ENCODE data around the gene TMPRSS11E. TPM values are rescaled to one million over a fixed set of nuclear protein-coding genes. Genes with fewer than 3 reads are reported as not detected.
"Not testable (repeated sequence)": the region's sequence is repeated elsewhere in the genome, so short reads cannot be mapped to it uniquely, and the experiment has no call there.

The TMPRSS11E gene, protein sequence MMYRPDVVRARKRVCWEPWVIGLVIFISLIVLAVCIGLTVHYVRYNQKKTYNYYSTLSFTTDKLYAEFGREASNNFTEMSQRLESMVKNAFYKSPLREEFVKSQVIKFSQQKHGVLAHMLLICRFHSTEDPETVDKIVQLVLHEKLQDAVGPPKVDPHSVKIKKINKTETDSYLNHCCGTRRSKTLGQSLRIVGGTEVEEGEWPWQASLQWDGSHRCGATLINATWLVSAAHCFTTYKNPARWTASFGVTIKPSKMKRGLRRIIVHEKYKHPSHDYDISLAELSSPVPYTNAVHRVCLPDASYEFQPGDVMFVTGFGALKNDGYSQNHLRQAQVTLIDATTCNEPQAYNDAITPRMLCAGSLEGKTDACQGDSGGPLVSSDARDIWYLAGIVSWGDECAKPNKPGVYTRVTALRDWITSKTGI
- total RNA-seq (ENCODE audit: low replicate concordance), result not detected in 2 replicates

GRCh38 chr4:68447201-68447600 is at the start of gene TMPRSS11E:
TSS of gene TMPRSS11E (plus strand) at chr4:68447463. CDS start at chr4:68447513, 50 bp downstream.
- H3K4me3 ChIP-seq (ENCODE audit: low read depth, low read length), result no peak within 1 kb of the TSS
- TF ChIP-seq CTCF (IDR thresholded peaks at IDR 0.05; ENCODE audit: insufficient read depth, low read length), result no peak
- DNase-seq (ENCODE audit: low read depth), result no peak

DNA sequence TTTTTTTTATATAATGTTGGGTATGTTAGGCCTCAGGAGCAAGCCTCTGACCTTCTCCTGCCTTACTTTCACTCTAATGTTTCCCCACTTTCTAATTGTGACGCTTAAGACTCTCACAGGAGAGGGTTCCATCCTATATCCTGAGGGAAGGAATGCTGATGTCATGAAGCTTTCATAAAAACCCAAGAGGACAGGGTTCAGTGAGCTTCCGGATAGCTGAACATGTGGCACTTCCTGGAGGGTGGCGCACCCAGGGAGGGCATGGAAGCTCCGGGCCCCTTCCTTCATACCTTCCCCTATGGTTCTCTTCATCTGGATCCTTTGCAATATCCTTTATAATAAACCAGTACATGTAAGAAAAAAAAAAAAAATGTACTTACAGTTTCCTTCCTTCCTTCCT is 48.0 kb upstream of the TMPRSS11E start:
- H3K4me3 ChIP-seq (ENCODE audit: low read depth, low read length), result no peak overlapping the region
- no peak for DNase-seq (ENCODE audit: low read depth)
- no peak for TF ChIP-seq CTCF (IDR thresholded peaks at IDR 0.05; ENCODE audit: insufficient read depth, low read length)

- H3K4me3 ChIP-seq (ENCODE audit: low read depth, low read length), result no peak overlapping the region
- no peak for DNase-seq (ENCODE audit: low read depth)
- no peak for TF ChIP-seq CTCF (IDR thresholded peaks at IDR 0.05; ENCODE audit: insufficient read depth, low read length)
Observed at GRCh38 chr4:68401231-68401630, 46.0 kb upstream of the TMPRSS11E start.

GRCh38 chr4:68404153-68404552 is 43.1 kb upstream of the TMPRSS11E start:
- TF ChIP-seq CTCF (IDR thresholded peaks at IDR 0.05; ENCODE audit: insufficient read depth, low read length), result no peak
- no peak for DNase-seq (ENCODE audit: low read depth)
- no peak overlapping the region for H3K4me3 ChIP-seq (ENCODE audit: low read depth, low read length)

- not testable (repeated sequence) for DNase-seq (ENCODE audit: low read depth); H3K4me3 ChIP-seq (ENCODE audit: low read depth, low read length)
Observed at GRCh38 chr4:68405718-68406478, 41.4 kb upstream of the TMPRSS11E start.

GRCh38 chr4:68406479-68406859 is 40.8 kb upstream of the TMPRSS11E start:
- no peak for DNase-seq (ENCODE audit: low read depth)
- TF ChIP-seq CTCF (IDR thresholded peaks at IDR 0.05; ENCODE audit: insufficient read depth, low read length), result no peak
- no peak overlapping the region for H3K4me3 ChIP-seq (ENCODE audit: low read depth, low read length)

- not testable (repeated sequence) for DNase-seq (ENCODE audit: low read depth); H3K4me3 ChIP-seq (ENCODE audit: low read depth, low read length)
Observed at GRCh38 chr4:68407015-68407867, 40.0 kb upstream of the TMPRSS11E start.
